CD4-positive, alpha-beta T cell (primary cell): Measurements from ENCODE around the gene TTC9B. TPM values are rescaled to one million over a fixed set of nuclear protein-coding genes. Genes with fewer than 3 reads are reported as not detected.

Experiments used
- ATAC-seq: fragments of 200-7000 bp; cut with Tn5 transposase; one replicate; pipeline ENCODE4 v1.10.0; 2022; ENCODE audit warnings: mild to moderate bottlenecking; ENCODE audit not compliant: poor library complexity
- CTCF ChIA-PET: fragments of 350-600 bp; sonication (Branson Sonifier 250); formaldehyde crosslinking; loops from one replicate; lab custom pipeline; 2021; ENCODE audit warnings: antibody characterized with exemption, inconsistent platforms; lab: Charles Lee
- POLR2A ChIA-PET: fragments of 350-600 bp; sonication (Branson Sonifier 250); formaldehyde crosslinking; loops from one replicate; lab custom pipeline; 2021; ENCODE audit warnings: antibody characterized with exemption, inconsistent platforms; lab: Charles Lee
- DNase-seq, 14 experiments: peaks; one replicate each; pipeline ENCODE4 v3.0.0-alpha.2; 2013 to 2020; ENCODE audit warnings: mixed read lengths in 2 of 14
- H3K27ac ChIP-seq, 2 donors: one replicate each; pipeline versions ENCODE4 v1.5.1 to v1.7.0; 2013; ENCODE audit warnings: low read length in 2 of 2, low read depth in 1 of 2, mild to moderate bottlenecking in 1 of 2
- H3K27me3 ChIP-seq, 2 experiments: 1 replicate in 1 of 2; 2 replicates in 1 of 2; pipeline versions ENCODE4 v1.6.1 to v1.7.0; 2013; ENCODE audit warnings: low read length in 2 of 2, control low read depth in 1 of 2, mild to moderate bottlenecking in 1 of 2, moderate library complexity in 1 of 2; ENCODE audit not compliant: insufficient read depth in 2 of 2, control insufficient read depth in 1 of 2
- H3K36me3 ChIP-seq: one replicate; pipeline ENCODE4 v1.6.1; 2013; ENCODE audit warnings: low read length, control low read depth; ENCODE audit not compliant: insufficient read depth
- H3K4me1 ChIP-seq: one replicate; pipeline ENCODE4 v1.6.1; 2013; ENCODE audit warnings: low read length, control low read depth; ENCODE audit not compliant: insufficient read depth
- H3K4me3 ChIP-seq: one replicate; pipeline ENCODE4 v1.5.1; 2013; ENCODE audit warnings: mild to moderate bottlenecking, low read length, moderate library complexity
- H3K9me3 ChIP-seq, 2 experiments: 1 replicate in 1 of 2; 2 replicates in 1 of 2; pipeline versions ENCODE4 v1.6.1 to v1.7.0; 2013; ENCODE audit warnings: low read length in 2 of 2, mild to moderate bottlenecking in 2 of 2, control low read depth in 1 of 2, moderate library complexity in 1 of 2; ENCODE audit not compliant: control insufficient read depth in 1 of 2, insufficient read depth in 1 of 2
- H3K27ac Mint-ChIP-seq: one replicate; pipeline ENCODE4 v1.8.0; 2020; ENCODE audit warnings: mixed read lengths
- H3K27me3 Mint-ChIP-seq: one replicate; pipeline ENCODE4 v1.8.0; 2021; ENCODE audit warnings: mixed read lengths
- H3K36me3 Mint-ChIP-seq: one replicate; pipeline ENCODE4 v1.8.0; 2021; ENCODE audit warnings: low read depth, mixed read lengths
- H3K4me1 Mint-ChIP-seq: one replicate; pipeline ENCODE4 v1.8.0; 2021; ENCODE audit warnings: low read depth, mixed read lengths
- H3K4me3 Mint-ChIP-seq: one replicate; pipeline ENCODE4 v1.8.0; 2020; ENCODE audit warnings: mild to moderate bottlenecking, mixed read lengths
- H3K9me3 Mint-ChIP-seq: one replicate; pipeline ENCODE4 v1.8.0; 2020; ENCODE audit warnings: mixed read lengths
- intact Hi-C, 2 experiments: fragments of 100-400 bp; cut with DNase I in 1 of 2; cut with micrococcal nuclease in 1 of 2; formaldehyde crosslinking; loops; one replicate each; pipeline versions ENCODE4 v1.15.1 to v1.9.0; 2023 to 2025; cut with DNase I, micrococcal nuclease
- total RNA-seq, 174 experiments: library from RNA in 2 of 174; stranded (reverse) in 2 of 174; gene quantifications; one replicate each; pipeline ENCODE4 v1.2.3 and lab custom pipeline; 2021 to 2026
- TF ChIP-seq, protein P1 (sequence below): fragments of 200-600 bp; IDR thresholded peaks from one replicate; pipeline ENCODE4 v1.8.0; 2022; ENCODE audit warnings: antibody characterized with exemption, mild to moderate bottlenecking

The TTC9B gene
- total RNA-seq, 2 experiments from 2014 or later = not detected

DNA sequence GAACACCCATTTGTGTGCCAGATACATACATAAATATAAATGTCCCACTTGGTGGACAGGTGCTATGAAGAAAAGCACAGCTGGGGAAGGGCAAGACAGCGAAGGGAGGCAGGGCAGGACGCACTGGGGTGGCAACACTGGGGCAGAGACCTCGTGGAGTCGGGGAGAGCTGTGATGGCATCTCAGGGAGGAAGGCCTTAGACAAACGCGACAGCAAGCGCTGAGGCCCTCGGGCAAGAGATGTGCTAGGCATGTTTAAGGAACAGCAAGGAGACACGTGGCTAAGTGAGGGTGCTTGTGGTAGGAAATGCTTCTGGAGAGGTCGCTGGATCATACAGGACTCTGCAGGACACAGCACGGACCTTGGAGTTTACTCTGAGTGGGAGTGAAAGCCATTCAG, 31.6 kb upstream of the TTC9B start:
- Histone ChIP-seq H3K36me3 (peaks cover 51% of the 10 kb centered on the region), H3K4me3 (no peak overlapping the region), H3K27ac (no peak overlapping the region), H3K4me1 (peaks cover 3% of the 10 kb centered on the region), H3K9me3 (no peaks in the 10 kb centered on the region), H3K27me3 (no peaks in the 10 kb centered on the region)
- ATAC-seq = no peak
- no peak overlapping the region for H3K27ac Mint-ChIP-seq
- no peaks in the 10 kb centered on the region for H3K9me3 Mint-ChIP-seq
- no peak overlapping the region for H3K4me3 Mint-ChIP-seq
- peaks cover 23% of the 10 kb centered on the region for H3K4me1 Mint-ChIP-seq
- no peaks in the 10 kb centered on the region for H3K27me3 Mint-ChIP-seq
- peaks cover 71% of the 10 kb centered on the region for H3K36me3 Mint-ChIP-seq
- CTCF ChIA-PET = no interaction called here
- POLR2A ChIA-PET = no interaction called here
- intact Hi-C loops = no loop called here
- no peak for DNase-seq
- TF ChIP-seq, protein P1, sequence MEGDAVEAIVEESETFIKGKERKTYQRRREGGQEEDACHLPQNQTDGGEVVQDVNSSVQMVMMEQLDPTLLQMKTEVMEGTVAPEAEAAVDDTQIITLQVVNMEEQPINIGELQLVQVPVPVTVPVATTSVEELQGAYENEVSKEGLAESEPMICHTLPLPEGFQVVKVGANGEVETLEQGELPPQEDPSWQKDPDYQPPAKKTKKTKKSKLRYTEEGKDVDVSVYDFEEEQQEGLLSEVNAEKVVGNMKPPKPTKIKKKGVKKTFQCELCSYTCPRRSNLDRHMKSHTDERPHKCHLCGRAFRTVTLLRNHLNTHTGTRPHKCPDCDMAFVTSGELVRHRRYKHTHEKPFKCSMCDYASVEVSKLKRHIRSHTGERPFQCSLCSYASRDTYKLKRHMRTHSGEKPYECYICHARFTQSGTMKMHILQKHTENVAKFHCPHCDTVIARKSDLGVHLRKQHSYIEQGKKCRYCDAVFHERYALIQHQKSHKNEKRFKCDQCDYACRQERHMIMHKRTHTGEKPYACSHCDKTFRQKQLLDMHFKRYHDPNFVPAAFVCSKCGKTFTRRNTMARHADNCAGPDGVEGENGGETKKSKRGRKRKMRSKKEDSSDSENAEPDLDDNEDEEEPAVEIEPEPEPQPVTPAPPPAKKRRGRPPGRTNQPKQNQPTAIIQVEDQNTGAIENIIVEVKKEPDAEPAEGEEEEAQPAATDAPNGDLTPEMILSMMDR = no peak

- H3K4me3 Mint-ChIP-seq = no peak overlapping the region
- H3K36me3 Mint-ChIP-seq = peaks cover 73% of the 10 kb centered on the region
- peaks cover 3% of the 10 kb centered on the region for H3K4me1 ChIP-seq
- no peak overlapping the region for H3K27ac Mint-ChIP-seq
- DNase-seq = no peak
- ATAC-seq = no peak
- POLR2A ChIA-PET = no interaction called here
- H3K4me3 ChIP-seq = no peak overlapping the region
- H3K9me3 Mint-ChIP-seq = no peaks in the 10 kb centered on the region
- no peaks in the 10 kb centered on the region for H3K27me3 Mint-ChIP-seq
- CTCF ChIA-PET = no interaction called here
- H3K36me3 ChIP-seq = peaks cover 52% of the 10 kb centered on the region
- no peaks in the 10 kb centered on the region for H3K9me3 ChIP-seq
- no peak overlapping the region for H3K27ac ChIP-seq
- intact Hi-C loops = no loop called here
- peaks cover 23% of the 10 kb centered on the region for H3K4me1 Mint-ChIP-seq
- no peaks in the 10 kb centered on the region for H3K27me3 ChIP-seq
- TF ChIP-seq, protein P1 = no peak
These were observed 31.0 kb upstream of the TTC9B start for GRCh38 chr19:40249201-40249600.

DNA sequence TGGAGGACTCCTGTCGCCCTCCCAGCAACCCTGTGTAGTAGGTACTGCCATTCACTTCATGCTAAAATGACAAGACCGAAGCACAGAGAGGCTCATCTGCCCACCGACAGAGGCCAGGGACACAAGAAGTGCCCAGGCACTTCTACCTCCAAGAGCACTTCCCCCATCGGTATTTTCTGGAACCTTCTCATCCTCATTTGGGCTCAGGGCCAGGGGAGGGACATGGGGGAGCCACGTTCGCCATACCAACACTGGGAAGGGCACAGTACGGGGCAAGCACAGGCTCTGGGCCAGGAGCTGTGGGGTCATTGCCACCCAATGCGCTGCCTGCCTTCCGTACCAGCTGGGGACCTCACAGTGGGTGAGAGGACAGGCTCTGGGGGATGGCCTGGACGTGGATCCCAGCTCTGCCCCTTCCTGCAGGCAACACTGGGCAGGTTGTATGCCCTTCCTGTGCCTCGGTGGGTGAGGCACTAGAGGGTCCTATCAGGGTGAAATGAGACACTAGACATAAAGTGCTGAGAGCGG, 29.6 kb upstream of the TTC9B start:
- intact Hi-C loops = no loop called here
- peaks cover 18% of the 10 kb centered on the region for H3K4me1 Mint-ChIP-seq
- no peak for ATAC-seq
- H3K27me3 Mint-ChIP-seq = no peaks in the 10 kb centered on the region
- Histone ChIP-seq H3K36me3 (peaks cover 42% of the 10 kb centered on the region), H3K9me3 (no peaks in the 10 kb centered on the region), H3K27me3 (no peaks in the 10 kb centered on the region), H3K4me1 (peaks cover 3% of the 10 kb centered on the region), H3K4me3 (no peak overlapping the region), H3K27ac (no peak overlapping the region)
- DNase-seq = no peak
- H3K4me3 Mint-ChIP-seq = no peak overlapping the region
- ChIA-PET POLR2A (no interaction called here), CTCF (no interaction called here)
- TF ChIP-seq, protein P1 = no peak
- no peak overlapping the region for H3K27ac Mint-ChIP-seq
- H3K9me3 Mint-ChIP-seq = no peaks in the 10 kb centered on the region
- H3K36me3 Mint-ChIP-seq = peaks cover 61% of the 10 kb centered on the region
